GM19035 (cell line): ENCODE results near the gene ANKRD16.

Experiments used
- ATAC-seq: cut with Tn5 transposase; IDR thresholded peaks from one replicate; pipeline ENCODE4 v1.9.1; 2021; ENCODE audit not compliant: unreplicated experiment

Gene ANKRD16

GRCh38 chr10:5812283-5813090 is 77.2 kb downstream of the ANKRD16 start:
- peak; percentile 29 for ATAC-seq
